ENCODE results near the gene MIEF1.

MIEF1 gene

DNA sequence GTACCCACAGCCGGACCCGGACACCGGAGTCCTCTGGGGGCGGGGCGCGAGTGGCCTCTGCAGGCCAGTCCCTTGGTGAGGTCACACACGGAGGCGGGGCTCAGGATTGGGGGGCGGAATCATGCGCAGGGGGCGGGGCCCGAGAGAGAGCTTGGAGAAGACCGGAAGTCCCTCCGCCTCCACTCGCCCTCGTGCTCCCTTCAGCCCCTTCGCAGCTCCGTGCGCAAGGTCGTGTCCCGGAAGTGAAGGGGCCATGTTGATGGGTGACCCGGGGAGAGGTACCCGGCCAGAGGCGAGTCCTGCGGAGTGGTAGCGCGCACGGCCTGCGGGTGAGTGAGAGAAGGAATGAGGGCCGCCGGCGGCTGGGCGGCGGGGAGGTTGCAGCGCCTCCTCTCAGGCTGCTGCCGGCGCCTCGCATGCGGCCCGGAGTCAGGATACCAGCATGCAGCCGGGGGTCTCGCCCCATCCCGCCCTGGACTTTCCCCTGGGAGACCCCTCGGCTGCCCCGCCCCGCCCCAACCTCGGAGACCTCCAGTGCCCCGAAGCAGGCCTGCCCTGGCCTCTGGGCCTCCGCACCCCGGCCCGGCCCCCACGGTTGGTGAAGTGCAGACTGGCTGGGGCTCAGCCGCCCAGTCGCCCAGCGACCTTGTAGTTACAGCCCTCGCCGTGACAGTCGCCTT, at the start of gene MIEF1:
MIEF1 (plus strand) TSS at position 182 of the 680 bp plus-strand sequence. CDS start 9,005 bp downstream, outside the sequence.
- DNase-seq, result peak; percentile 81

DNA sequence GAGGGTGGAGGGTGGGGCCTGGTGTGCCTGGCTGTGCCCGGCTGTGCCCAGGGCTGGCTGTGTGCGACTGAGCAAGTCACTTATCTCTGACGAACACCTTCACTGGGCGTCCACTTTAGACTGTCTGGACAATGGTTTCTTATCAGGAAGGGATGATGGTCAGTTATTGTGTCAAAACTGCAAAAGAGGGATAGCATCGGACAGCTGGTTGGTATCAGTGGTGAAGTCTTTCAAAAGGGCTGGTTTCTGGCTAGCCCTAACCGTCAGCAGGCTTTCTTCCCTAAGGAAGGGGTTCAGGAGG, 49.4 kb upstream of the MIEF1 start:
- no peak for DNase-seq

DNA sequence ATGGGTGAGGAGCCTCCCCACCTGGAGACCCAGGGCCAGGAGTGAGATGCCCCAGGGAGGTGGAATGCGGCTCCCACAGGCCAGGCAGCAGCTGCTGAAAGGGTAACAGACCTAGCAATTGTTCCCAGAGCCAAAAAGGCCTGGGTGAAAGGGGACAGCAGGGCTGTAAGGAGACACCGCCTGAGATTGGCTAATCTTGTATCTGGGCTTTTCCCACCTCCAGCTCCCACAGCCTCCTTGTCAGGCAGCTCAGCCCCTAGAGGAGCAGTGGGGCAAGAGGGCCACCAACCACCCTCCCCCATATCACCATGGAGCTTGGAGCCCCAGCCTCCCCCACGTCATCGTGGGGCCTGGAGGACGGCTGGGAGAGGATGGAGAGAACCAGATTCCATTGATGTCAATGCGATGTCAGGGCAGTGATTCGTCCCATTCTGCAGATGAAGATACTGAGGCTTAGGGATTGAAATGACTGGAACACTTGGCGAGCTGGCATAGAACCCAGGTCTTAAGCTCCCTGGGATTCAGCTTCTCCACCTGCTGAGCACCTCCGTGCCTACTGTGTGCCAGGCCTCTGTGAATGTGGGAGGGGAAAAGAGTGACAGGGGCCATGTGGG, 48.2 kb upstream of the MIEF1 start:
- DNase-seq, result no peak

DNA sequence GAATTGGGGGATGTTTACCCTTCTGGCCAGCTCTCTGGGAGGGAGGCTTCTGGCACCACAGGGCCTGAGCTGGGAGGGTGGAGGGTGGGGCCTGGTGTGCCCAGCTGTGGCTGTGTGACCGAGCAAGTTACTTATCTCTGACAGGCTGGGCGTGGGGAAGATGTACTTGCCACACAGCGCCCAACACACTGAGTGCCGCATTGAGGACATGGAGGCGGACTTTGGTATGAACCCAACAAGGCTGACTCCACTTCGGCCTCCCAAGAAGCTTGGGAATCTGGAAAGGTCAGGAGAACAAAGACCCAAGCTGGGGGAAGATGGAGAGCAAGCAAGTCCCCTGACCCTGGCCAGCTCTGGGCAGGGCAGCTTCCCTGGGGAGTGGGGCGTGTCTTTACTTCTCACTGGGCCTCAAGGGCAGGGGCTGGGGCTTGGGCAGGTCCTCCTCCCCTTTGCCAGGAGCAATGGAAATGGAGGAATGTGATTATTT, 47.7 kb upstream of the MIEF1 start:
- DNase-seq, result no peak

DNA sequence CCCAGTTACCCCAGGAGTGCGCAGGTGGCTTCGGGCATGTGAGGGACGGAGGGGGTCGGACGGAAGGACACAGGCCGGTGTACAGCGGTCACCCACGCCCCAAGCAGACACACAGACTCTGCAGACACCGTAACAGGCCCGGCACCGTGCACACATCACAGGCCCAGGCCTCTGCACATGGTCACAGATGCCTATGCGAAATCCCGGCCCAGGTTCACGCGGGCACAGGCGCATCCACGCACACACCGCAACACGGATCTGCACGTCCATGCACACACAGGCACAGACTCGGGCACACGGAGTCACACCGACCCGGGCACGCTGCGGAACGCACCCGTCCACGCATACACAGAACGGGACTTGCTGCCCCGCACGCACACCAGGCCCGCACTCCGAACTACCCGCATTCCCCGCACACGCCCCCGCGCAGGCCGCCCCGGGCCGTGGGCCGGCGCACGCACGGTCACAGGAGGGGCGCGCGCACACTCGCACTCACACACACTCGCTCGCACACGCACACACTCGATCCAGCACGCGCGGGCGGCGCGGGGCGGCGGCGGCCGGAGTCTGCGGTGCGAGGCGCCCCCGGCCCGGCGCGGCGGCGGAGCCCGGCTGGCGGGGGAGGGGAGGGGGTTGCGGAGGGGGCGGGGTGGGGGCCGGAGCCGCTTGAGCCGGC, 45.4 kb upstream of the MIEF1 start, which contains the start of gene MGAT3:
MGAT3 (plus strand) TSS at position 491 of the 676 bp plus-strand sequence. CDS start 30,336 bp downstream, outside the sequence.
- DNase-seq, result no peak

DNA sequence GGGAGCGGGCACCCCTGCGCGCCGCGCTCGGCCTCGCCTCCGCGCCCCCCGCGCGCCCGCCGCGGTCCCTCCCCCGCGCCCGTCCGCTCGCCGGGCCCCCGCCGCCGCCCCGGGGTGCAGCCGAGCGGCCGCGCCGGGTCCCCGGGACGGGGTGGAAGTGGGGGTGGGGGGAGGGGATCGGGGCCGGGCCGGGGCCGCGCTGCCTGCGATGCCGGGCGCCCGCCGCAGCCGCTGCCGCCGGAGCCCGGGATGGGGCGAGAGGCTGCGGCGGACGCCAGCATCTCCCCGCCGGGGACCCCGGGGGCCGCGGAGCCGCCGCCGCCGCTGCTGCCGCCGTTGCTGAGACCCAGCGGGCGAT, 44.9 kb upstream of the MIEF1 start:
- DNase-seq, result no peak

DNA sequence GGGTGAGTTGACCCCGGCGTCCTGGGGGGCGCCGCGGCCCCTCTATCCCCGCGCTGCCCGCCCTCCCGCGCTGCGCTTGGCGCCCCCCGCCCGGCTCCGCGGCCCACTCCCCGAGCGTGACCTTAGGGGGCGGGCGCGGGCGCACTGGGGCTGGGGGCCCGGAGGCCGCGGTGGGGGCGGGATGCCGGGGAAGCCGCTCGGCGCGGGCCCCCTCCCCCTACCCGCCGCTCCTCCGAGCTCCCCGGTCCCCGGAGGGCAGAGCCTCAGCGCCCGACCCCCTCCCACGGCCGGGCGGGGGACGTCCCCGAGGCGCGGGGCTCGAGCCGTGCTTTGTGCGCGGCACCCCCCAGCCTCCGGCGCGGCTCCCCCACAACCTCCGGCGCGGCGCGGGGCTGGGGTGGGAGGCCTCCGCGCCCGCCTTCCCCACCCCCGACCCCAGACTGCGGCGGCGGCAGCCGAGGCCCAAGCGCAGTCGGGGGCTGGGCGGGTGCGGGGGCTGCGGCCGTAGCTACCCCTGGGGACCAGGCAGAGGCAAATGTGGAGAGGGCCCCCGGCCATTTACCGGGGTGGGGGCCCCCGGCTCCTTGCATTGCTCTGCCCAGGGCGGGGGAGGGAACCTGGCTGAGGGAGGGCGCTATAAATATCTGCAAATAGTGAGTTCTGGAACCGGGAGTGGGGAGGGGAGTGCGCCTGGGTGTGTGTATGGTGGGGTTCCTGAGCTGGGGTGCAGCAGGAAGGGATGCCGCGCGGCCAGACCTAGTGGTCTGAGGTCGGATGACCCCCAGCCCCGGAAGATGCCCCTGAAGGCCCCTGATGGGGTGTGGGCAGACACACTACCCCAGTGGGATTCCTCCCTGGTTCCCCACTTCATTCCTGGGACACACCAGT, 44.3 kb upstream of the MIEF1 start:
- no peak for DNase-seq

DNA sequence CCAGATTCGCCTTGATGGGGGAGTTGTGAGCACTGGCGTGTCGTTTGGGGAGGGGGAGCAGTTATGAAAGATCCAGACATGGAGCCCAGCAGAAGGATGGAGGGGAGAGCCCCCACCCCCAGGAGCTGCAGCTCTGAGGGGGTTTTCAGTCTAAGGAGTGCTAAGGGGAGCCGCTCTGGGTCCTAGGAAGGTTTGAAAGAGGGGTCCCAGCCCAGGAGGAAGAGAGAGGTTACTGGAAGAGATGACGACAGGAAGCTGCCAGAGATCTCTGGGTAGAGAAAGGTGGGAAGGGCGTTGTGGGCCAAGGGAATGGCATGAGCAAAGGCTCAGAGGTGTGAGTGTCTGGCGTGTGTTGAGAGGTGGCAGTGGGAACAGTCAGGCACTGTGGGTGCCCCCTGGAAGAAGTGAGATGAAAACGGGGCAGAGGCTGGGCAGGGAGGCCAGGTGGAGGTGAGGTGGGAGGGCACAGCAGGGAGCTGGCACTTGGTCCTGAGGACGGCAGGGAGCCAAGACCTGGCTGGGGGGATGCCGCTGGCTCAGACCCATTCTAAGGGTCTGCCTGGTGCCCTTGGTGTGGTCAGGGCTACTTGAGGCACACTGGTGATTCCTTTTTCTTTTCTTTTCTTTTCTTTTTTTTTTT, 43.5 kb upstream of the MIEF1 start:
- no peak for DNase-seq

DNA sequence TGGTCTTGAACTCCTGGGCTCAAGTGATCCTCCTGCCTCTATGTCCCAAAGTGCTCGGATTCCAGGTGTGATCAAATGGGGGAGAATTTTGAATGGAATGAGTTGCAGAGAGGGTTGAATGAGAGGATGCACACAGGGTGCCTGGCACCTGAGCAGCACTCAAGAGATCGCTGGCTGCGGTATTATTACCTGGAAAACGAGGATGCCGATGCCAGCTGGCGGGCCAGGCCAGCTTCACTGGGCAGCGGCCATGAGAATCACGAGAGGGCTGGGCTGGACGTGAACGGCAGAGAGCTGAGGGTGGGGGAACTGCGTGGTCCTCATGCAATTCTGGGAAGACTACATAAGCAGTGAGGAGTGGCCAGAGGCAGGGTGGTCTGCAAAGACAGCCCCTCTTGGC, 42.4 kb upstream of the MIEF1 start:
- no peak for DNase-seq

DNA sequence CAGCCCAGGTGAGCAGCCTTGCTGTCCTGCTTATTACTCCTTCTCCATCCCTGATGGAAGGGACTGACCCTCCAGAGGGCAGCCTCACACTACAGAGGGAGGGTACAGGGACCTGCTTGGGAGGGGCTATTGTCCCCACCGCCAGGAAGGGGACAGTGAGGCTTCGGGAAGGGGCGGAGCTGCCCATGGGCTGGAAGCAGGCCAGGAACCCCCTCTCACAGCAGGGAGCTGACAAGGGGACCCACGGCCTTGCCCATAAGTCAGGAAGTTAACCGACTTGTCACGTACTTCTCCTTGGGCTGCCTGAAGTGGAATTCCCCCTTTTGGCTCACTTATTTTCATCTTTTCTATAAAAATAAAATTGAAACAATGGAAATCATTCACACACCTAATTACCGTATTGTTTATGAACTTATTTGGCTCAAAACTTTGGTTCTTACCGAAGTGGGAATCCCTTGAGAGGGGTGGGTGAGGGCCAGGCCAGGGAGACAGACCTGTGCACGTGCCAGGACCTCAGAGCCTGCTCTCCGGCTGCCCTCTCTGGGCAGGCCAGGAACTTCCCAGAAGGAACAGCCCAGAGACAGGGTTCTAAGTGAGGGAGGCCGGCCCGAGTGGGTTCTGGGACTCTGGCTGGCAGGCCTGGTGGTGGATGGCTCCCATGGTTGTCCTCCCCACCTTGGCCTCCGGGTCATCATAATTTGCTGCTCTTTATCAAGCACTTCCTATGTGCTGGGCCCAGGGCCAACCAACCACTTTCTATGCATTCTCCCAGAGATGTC, 39.5 kb upstream of the MIEF1 start:
- DNase-seq, result no peak

DNA sequence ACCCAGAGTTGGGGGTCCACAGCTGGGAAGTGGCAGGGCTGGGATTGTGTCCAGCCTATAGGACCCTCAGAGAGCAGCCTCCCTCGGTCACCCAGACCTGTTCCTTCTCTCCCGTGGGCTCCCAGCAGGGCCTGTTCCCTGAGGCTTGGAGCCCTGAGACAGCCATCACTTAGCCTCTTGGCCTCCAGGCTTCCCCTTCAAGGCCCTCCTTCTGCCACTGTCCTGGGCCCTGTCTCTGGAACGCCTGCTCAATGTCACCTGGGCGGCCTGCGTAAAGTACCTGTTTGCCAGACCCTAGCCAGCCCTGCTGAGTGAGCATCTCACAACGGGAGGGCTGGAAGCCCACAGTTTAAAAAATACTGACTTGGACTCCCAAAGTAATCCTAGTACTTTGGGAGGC, 38.8 kb upstream of the MIEF1 start:
- no peak for DNase-seq

DNA sequence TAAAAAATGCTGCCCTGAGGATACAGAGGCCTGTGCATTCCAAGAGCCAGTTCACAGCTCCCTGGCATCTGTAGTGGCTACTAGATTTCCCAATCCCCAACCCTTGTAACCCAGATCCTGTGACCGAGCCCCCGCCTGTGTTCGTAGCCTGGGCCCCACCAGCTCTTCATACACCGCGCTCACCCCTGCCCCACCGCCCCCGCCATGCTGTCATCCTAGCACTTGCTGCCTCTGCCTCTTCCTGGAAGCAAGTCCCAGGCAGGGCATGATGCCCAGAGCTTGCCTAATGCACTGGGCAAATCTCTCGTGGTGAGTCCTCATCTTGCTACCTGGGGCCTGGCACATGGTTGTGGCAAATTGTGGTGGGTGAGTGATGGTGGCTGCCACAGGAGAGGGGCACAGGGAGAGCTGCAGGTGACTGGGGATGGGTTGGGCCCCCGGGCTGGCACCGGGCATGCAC, 38.1 kb upstream of the MIEF1 start:
- DNase-seq, result no peak

DNA sequence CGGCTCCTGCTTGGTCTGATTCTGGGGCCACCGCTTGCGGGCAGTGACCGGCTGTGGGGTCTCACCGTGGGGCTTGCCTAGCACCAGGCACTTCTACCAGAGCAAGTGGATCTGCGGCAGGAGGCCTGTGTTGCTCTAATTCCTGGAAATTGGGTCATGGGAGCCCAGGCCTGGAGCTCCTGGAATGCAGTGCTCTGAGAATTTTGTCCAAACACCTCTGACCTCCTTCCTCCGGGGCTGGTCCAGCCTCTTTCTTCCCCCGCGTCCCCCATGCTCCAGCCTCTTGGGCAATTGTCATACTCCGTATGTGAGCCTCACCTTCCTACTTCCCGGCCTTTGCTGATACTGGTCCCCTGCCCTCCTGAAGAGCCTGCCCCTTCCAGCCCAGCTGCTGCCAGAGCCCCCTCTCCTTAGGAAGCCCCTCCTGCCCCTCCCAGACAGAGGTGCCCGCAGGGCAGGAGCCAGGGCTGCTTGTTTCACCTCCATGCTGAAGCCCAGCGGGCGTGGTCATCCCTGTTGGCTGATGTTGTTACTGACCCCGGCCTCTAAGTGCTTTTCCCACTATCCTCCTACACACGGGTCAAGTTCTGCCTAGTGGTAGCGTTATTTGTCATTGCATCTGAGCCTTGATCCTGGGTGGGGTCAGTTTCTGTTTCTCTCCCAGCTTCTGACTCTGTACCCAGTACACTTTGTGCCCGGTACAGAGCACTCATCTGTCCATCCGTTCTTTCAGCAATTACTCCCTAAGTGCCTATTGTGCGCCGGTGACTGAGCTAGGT, 35.7 kb upstream of the MIEF1 start:
- no peak for DNase-seq

DNA sequence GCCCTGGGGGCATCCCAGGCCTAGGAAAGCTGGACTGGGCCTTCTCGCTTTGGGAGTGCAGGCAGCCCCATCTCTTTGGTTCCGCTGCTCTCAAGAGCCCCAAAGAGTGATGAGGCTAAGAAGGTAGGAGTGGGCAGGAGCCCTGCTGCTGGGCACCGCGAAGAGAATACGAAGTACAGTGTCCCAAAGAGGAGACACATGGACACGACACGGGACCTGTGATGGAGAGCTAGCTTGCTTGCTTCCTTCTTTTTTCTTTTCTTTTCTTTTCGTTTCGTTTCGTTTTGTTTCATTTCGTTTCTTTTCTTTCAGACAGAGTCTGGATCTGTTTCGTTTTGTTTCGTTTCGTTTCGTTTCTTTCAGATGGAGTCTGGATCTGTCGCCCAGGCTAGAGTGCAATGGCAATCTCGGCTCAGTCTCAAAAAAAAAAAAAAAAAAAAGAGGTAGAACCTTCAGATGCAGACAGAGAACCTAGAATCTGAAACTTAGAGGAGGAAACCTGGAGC, 34.6 kb upstream of the MIEF1 start:
- DNase-seq, result no peak

DNA sequence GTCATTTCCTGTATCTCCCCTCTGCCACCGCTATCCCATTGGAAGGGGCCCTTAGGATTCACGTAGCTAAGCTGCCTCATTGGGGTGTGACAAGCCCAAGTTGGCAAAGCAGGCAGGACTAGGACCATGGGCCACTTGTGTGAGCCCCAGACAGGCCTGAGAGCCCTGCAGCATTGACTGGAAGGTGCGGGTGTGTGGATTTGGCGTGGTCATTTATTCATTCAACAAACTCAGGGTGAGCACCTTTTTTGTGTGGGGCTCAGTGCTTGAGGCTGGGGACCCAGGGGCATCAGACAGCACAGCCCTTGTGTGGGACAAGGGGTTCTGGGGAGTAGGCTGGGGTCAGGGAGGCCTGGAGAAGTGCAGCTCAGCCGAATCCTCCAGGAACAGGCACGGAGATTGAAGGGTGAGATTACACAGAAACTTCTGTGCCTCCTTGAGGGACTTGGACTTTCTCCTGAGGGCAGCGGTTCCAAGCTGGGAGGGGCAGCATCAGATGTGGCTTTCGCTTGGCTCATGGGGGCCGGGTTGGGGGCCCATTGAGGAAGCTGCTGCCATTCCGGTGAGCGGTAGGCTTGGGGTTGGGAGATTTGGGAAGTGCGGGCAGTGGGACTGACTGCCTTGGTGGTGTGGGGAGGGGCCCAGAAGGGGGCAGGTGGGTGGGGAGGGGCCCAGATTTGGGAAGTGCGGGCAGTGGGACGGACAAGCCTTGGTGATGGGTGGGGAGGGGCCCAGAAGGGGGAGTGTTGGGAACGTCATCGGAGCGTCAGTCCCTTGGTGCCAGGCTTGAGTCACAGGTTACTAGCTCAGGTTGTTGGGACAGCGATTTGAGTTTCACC, 33.4 kb upstream of the MIEF1 start:
- no peak for DNase-seq

DNA sequence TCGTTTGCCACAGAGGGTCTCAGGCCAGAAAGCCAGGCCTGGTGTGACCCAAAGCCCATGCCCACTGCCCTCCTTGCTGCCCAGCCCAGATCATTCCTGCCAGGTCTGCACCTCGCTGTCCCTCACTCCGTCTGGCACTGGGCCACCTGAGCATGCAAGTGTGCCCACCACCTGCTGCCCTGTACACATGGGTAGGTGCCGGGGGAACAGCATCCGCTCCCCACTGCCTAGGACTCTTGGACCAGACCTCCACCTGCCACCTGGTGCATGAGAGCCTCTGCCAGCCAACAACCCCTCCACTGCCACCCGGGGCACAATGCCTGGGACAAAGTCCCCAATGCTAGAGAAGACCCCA, 32.8 kb upstream of the MIEF1 start:
- DNase-seq, result no peak

DNA sequence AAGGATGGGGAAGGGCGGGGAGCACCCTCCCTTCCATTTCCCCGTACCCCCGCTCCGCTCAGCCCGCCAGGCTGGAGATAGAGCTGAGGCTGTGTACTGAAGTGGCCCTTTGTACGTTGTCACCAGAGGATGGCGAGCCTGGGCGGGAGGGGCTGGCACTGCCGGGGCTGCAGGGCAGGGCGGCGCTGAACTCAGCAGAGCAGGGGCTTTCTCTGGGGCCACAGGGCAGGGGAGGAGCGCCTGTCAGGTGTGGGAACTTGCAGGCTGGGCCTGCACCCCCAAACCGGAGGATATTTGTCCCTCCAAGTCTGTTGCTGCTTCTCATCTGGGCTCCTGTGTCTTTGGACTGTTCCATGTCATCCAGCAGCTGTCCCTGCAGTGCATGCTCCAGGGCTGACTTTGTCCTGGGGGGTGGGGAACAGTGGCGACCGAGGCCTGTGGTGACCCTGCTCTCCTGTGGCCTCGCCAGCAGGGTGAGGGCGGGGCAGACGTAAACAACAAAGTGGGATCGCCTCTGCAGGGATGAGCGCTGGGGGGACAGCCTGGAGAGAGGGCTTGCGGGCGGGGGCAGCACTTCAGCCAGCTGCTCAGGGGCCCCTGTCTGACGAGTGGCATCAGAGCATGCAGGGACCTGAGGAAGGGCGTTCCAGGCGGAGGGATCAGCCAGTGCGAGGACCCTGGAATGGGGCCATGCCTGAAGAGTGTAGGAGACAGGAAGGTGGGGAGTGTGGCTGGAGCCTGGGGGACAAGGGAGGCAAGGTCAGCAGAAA, 32.2 kb upstream of the MIEF1 start:
- no peak for DNase-seq

DNA sequence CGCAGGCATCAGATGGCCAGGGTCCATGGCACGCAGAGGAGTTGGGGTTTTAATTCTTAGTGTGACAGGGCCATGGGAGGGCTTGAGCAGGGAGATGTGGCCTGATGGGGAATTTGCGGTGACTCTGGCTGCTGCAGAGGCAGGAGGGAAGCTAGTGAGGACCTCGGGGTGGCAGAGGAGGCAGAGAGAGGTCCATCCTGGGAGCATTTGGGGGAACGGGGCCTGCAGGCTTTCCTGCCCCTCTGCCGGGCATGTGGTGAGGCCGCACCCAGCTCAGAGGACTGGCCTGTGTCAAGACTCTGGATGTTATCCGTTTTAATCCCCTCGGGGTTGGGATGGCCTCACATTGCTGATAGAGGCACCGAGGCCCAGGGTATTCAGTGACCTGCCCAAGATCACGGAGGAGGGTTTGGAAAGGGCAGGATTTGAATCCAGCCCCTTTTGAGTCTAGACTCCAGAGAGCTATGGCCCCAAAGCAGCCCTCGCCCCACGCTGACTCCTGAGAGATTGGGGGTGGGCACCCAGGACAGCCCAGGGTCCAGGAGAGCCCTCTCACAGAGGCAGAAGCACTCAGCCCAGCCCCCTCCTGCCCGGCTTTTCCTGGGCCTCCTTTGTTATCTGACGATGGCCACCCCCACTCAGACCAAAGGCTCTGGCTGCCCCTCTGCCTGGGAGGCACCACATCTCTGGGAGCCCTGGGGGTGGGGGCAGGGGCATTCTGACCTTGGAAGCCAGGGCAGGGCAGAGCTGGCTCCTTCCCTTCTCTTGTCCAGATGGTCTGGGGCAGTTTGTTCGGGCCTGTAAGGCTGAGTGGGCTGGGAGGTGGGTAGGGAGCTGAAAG, 31.4 kb upstream of the MIEF1 start:
- DNase-seq, result no peak
